Measurements from ENCODE around the gene DUSP22.

GRCh38 chr6:390914-391558 is 98.7 kb downstream of the DUSP22 start:
- TF ChIP-seq, protein P1, sequence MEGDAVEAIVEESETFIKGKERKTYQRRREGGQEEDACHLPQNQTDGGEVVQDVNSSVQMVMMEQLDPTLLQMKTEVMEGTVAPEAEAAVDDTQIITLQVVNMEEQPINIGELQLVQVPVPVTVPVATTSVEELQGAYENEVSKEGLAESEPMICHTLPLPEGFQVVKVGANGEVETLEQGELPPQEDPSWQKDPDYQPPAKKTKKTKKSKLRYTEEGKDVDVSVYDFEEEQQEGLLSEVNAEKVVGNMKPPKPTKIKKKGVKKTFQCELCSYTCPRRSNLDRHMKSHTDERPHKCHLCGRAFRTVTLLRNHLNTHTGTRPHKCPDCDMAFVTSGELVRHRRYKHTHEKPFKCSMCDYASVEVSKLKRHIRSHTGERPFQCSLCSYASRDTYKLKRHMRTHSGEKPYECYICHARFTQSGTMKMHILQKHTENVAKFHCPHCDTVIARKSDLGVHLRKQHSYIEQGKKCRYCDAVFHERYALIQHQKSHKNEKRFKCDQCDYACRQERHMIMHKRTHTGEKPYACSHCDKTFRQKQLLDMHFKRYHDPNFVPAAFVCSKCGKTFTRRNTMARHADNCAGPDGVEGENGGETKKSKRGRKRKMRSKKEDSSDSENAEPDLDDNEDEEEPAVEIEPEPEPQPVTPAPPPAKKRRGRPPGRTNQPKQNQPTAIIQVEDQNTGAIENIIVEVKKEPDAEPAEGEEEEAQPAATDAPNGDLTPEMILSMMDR (IDR thresholded peaks at IDR 0.05; ENCODE audit: insufficient read depth, low read depth, low read length): no peak
- TF ChIP-seq EZH2 (IDR thresholded peaks at IDR 0.05; ENCODE audit: insufficient read depth, low read length): peak; percentile 60
